K562 (cell line): ENCODE data around the gene GLI1. TPM values are rescaled to one million over a fixed set of nuclear protein-coding genes. Genes with fewer than 3 reads are reported as not detected.

ENCODE experiments used
- C11orf30 ChIP-seq: fragments of 450-650 bp; IDR thresholded peaks from 2 replicates; pipeline ENCODE4 v1.6.1; 2016; ENCODE audit warnings: low read depth, mild to moderate bottlenecking
- CBFB ChIP-seq: sonication (generic); formaldehyde crosslinking; IDR thresholded peaks from 2 replicates; pipeline ENCODE4 v1.4.0; 2020; ENCODE audit warnings: mild to moderate bottlenecking, missing genetic modification reagents
- CEBPB ChIP-seq: fragments of 450-650 bp; IDR thresholded peaks from 2 replicates; pipeline ENCODE4 v1.6.1; 2016; ENCODE audit warnings: missing genetic modification characterization, missing compliant biosample characterization
- CEBPG ChIP-seq, 3 experiments: fragments of 200-800 bp in 1 of 3; sonication (Bioruptor generic) in 1 of 3; sonication (generic) in 1 of 3; formaldehyde crosslinking in 1 of 3; IDR thresholded peaks in 2 of 3; conservative IDR thresholded peaks in 1 of 3; 2 replicates each; pipeline versions ENCODE4 v1.6.1 to v1.8.0; 2016 to 2022; ENCODE audit warnings: missing compliant biosample characterization in 2 of 3, missing genetic modification characterization in 2 of 3, mild to moderate bottlenecking in 1 of 3, missing genetic modification reagents in 1 of 3
- ERF ChIP-seq: fragments of 450-650 bp; formaldehyde crosslinking; IDR thresholded peaks from 2 replicates; pipeline ENCODE4 v1.4.0; 2020; ENCODE audit warnings: mild to moderate bottlenecking, mixed read lengths
- ETV5 ChIP-seq: sonication (generic); formaldehyde crosslinking; IDR thresholded peaks from 2 replicates; pipeline ENCODE4 v1.4.0; 2020; ENCODE audit warnings: low read depth, mild to moderate bottlenecking, missing genetic modification reagents
- FOXA1 ChIP-seq: fragments of 450-650 bp; IDR thresholded peaks from 2 replicates; pipeline ENCODE4 v1.6.1; 2016; ENCODE audit warnings: mild to moderate bottlenecking, borderline replicate concordance
- PML ChIP-seq: IDR thresholded peaks from 2 replicates; pipeline ENCODE4 v1.6.1; 2012; ENCODE audit warnings: low read length, inconsistent platforms
- YBX1 ChIP-seq: fragments of 450-650 bp; IDR thresholded peaks from 2 replicates; pipeline ENCODE4 v1.7.1; 2016; ENCODE audit warnings: mild to moderate bottlenecking
- ZBTB17 ChIP-seq: fragments of 450-650 bp; formaldehyde crosslinking; IDR thresholded peaks from 2 replicates; pipeline ENCODE4 v1.4.0; 2020; ENCODE audit warnings: mild to moderate bottlenecking
- polyA plus RNA-seq, 8 experiments: library from polyadenylated mRNA; depleted of rRNA in 4 of 8; stranded (reverse) in 5 of 8; unstranded in 3 of 8; fragments of >200 nt; fragmentation: Nextera tagmentation in 2 of 8; fragmentation: Illumina TruSeq in 1 of 8; extraction: Ambion mirVana in 2 of 8; extraction: Trizol in 1 of 8; gene quantifications; 2 replicates each; pipeline versions ENCODE4 v1.2.1 to v1.2.3, GENCODE V29; 2011 to 2014; ENCODE audit warnings: inconsistent platforms in 1 of 8, missing spikeins in 1 of 8
- total RNA-seq, 7 experiments: library from RNA; depleted of rRNA in 6 of 7; stranded (reverse); fragments of >200 nt in 6 of 7; fragmentation: Illumina TruSeq in 2 of 7; extraction: Trizol in 2 of 7; gene quantifications; 2 replicates each; pipeline versions ENCODE4 v1.2.1 to v1.2.3, GENCODE V29; 2011 to 2021; ENCODE audit warnings: low replicate concordance in 1 of 7
- TF ChIP-seq, protein P1 (sequence below), 2 experiments: fragments of 450-650 bp; IDR thresholded peaks; 2 replicates each; pipeline ENCODE4 v1.6.1; 2016; ENCODE audit warnings: mild to moderate bottlenecking in 2 of 2, borderline replicate concordance in 1 of 2, low read depth in 1 of 2, moderate library complexity in 1 of 2
- TF ChIP-seq, protein P2 (sequence below): fragments of 450-650 bp; formaldehyde crosslinking; IDR thresholded peaks from 2 replicates; pipeline ENCODE4 v1.4.0; 2020; ENCODE audit warnings: mild to moderate bottlenecking, moderate library complexity
- TF ChIP-seq, protein P3 (sequence below): fragments of 250-450 bp; sonication (Bioruptor Pico); IDR thresholded peaks from 2 replicates; pipeline ENCODE4 v1.5.0; 2022; ENCODE audit warnings: mild to moderate bottlenecking

The GLI1 gene
- total and polyA plus RNA-seq, 9 of the 15 experiments (the other 6 are each of a cell fraction or from before 2014, with no cell fraction given) = 0.24 to 3.7 (median 0.61) TPM

DNA sequence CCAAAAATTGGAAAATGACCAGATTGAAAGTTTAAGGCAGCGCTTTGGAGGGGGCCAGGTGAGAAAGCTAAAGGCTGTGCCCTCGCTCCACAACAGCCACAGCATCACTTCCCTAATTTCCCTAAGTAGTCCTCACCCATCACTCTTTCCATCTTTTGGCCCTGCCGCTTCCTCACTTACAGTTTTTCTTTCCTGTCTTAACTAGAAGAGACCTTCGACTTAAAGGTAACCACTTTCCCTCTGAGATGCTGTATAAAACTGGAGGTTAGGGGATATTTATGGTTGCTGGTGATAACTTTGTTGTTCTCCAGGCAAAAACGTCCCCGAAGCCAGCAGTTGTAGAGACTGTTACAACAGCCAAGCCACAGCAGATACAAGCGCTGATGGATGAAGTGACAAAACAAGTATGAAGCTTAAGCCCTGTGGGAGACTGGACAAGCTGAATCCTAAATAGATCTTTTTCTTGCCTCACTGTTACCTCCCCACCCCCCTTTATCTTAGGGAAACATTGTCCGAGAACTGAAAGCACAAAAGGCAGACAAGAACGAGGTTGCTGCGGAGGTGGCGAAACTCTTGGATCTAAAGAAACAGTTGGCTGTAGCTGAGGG is 56.5 kb downstream of the GLI1 start (continued):
- TF ChIP-seq, protein P1, sequence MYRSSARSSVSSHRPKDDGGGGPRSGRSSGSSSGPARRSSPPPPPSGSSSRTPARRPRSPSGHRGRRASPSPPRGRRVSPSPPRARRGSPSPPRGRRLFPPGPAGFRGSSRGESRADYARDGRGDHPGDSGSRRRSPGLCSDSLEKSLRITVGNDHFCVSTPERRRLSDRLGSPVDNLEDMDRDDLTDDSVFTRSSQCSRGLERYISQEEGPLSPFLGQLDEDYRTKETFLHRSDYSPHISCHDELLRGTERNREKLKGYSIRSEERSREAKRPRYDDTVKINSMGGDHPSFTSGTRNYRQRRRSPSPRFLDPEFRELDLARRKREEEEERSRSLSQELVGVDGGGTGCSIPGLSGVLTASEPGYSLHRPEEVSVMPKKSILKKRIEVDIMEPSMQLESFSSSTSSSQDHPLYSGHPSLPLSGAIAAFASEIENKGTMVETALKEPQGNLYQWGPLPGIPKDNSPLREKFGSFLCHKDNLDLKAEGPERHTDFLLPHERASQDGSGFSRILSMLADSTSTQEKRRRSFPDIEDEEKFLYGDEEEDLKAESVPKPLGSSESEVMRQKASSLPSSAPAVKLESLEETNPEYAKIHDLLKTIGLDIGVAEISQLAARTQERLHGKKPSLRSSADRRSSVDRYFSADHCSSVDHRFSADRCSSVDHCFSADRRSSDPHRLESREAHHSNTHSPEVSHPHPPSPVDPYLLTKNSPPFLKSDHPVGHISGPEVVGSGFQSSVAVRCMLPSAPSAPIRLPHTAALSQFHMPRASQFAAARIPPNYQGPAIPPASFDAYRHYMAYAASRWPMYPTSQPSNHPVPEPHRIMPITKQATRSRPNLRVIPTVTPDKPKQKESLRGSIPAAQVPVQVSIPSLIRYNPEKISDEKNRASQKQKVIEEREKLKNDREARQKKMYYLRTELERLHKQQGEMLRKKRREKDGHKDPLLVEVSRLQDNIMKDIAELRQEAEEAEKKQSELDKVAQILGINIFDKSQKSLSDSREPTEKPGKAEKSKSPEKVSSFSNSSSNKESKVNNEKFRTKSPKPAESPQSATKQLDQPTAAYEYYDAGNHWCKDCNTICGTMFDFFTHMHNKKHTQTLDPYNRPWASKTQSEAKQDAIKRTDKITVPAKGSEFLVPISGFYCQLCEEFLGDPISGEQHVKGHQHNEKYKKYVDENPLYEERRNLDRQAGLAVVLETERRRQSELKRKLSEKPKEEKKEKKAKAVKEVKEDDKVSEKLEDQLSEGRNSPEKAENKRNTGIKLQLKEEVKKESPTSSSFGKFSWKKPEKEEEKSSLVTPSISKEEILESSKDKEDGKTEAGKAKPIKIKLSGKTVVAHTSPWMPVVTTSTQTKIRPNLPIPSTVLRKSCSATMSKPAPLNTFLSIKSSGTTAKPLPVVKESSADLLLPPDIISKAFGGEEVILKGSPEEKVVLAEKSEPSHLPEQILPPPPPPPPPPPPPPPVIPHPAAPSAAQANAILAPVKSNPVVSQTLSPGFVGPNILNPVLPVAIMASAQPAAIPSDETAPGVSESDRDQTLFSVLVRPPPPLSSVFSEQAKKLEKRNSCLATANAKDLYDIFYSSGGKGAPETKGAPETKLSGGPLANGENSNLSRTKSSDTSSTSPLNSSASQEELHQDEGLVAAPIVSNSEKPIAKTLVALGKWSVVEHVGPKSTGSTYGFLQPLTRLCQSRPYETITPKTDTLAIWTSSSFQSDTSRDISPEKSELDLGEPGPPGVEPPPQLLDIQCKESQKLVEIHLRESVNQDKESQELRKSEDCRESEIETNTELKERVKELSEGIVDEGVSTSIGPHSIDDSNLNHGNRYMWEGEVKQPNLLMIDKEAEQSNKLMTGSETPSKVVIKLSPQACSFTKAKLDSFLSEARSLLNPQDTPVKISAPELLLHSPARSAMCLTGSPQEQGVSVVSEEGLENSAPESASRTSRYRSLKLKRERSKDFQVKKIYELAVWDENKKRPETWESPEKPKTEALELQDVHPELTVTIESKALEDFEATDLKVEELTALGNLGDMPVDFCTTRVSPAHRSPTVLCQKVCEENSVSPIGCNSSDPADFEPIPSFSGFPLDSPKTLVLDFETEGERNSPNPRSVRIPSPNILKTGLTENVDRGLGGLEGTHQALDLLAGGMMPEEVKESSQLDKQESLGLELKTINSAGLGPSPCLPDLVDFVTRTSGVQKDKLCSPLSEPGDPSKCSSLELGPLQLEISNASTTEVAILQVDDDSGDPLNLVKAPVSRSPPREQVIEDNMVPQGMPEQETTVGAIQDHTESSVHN (IDR thresholded peaks at IDR 0.05; ENCODE audit: borderline replicate concordance in 1 of 2, low read depth in 1 of 2) = 0 out of 4 replicates have a peak, but pooled peaks of 1 of the 2 experiments have one; percentile 37
- TF ChIP-seq C11orf30 = no peak
- TF ChIP-seq CEBPB (tag) = no peak
- TF ChIP-seq YBX1 = no peak
- TF ChIP-seq, protein P2, sequence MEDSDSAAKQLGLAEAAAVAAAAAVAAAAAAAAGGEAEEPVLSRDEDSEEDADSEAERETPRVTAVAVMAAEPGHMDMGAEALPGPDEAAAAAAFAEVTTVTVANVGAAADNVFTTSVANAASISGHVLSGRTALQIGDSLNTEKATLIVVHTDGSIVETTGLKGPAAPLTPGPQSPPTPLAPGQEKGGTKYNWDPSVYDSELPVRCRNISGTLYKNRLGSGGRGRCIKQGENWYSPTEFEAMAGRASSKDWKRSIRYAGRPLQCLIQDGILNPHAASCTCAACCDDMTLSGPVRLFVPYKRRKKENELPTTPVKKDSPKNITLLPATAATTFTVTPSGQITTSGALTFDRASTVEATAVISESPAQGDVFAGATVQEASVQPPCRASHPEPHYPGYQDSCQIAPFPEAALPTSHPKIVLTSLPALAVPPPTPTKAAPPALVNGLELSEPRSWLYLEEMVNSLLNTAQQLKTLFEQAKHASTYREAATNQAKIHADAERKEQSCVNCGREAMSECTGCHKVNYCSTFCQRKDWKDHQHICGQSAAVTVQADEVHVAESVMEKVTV (CRISPR knock-in tag) = peak; percentile 50
- no peak for TF ChIP-seq FOXA1
- peak; percentile 73 for TF ChIP-seq PML
- no peak for TF ChIP-seq CBFB (CRISPR knock-in tag)
- TF ChIP-seq, protein P3, sequence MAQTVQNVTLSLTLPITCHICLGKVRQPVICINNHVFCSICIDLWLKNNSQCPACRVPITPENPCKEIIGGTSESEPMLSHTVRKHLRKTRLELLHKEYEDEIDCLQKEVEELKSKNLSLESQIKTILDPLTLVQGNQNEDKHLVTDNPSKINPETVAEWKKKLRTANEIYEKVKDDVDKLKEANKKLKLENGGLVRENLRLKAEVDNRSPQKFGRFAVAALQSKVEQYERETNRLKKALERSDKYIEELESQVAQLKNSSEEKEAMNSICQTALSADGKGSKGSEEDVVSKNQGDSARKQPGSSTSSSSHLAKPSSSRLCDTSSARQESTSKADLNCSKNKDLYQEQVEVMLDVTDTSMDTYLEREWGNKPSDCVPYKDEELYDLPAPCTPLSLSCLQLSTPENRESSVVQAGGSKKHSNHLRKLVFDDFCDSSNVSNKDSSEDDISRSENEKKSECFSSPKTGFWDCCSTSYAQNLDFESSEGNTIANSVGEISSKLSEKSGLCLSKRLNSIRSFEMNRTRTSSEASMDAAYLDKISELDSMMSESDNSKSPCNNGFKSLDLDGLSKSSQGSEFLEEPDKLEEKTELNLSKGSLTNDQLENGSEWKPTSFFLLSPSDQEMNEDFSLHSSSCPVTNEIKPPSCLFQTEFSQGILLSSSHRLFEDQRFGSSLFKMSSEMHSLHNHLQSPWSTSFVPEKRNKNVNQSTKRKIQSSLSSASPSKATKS (CRISPR knock-in tag) = peak; percentile 77; the same call in 1 of the 2 replicates
- TF ChIP-seq ZBTB17 (CRISPR knock-in tag) = 0 out of 2 replicates have a peak, but pooled peaks have one; percentile 17
- 0 out of 2 replicates have a peak, but pooled peaks have one; percentile 35 for TF ChIP-seq ERF (CRISPR knock-in tag)
- TF ChIP-seq ETV5 (CRISPR knock-in tag) = no peak
- TF ChIP-seq CEBPG (CRISPR knock-in tag; IDR thresholded peaks at IDR 0.05) = no peak
- TF ChIP-seq CEBPG (tag; conservative IDR thresholded peaks at IDR 0.05 in 1 of 2, IDR thresholded peaks at IDR 0.05 in 1 of 2) = peak in 1 of 2 experiments; percentile 14; a peak in 1 of 4 replicates
